GM12875 (cell line): ENCODE measurements around the gene HS3ST3B1.

Experiments used
- H3K4me3 ChIP-seq: one replicate; pipeline ENCODE4 v1.5.1; 2011; ENCODE audit warnings: low read depth, low read length, control low read depth
- CTCF ChIP-seq: IDR thresholded peaks from 2 replicates; pipeline ENCODE4 v1.5.1; 2011; ENCODE audit warnings: low read depth, mild to moderate bottlenecking, control low read depth, inconsistent platforms, low read length, moderate library complexity, borderline replicate concordance; ENCODE audit not compliant: insufficient read depth

HS3ST3B1 gene

GRCh38 chr17:14316126-14316832 is 15.4 kb downstream of the HS3ST3B1 start:
- H3K4me3 ChIP-seq = no peak overlapping the region
- no peak for TF ChIP-seq CTCF

GRCh38 chr17:14317383-14317782 is 16.5 kb downstream of the HS3ST3B1 start:
- TF ChIP-seq CTCF = no peak
- no peak overlapping the region for H3K4me3 ChIP-seq

GRCh38 chr17:14318109-14318917 is 17.4 kb downstream of the HS3ST3B1 start:
- no peak for TF ChIP-seq CTCF
- no peak overlapping the region for H3K4me3 ChIP-seq

- H3K4me3 ChIP-seq = no peak overlapping the region
- no peak for TF ChIP-seq CTCF
Observed at GRCh38 chr17:14318918-14319205, 18.0 kb downstream of the HS3ST3B1 start.

GRCh38 chr17:14320098-14320497 is 19.2 kb downstream of the HS3ST3B1 start:
- no peak overlapping the region for H3K4me3 ChIP-seq
- no peak for TF ChIP-seq CTCF

GRCh38 chr17:14320734-14321475 is 20.0 kb downstream of the HS3ST3B1 start:
- no peak for TF ChIP-seq CTCF
- H3K4me3 ChIP-seq = no peak overlapping the region
